Inflammatory macrophage treated with lipopolysaccharide for 4 hours (primary cell): ENCODE data around the gene CWC22.
"Not testable (repeated sequence)": the region's sequence is repeated elsewhere in the genome, so short reads cannot be mapped to it uniquely, and the experiment has no call there.

Experiments used
- DNase-seq: peaks from one replicate; pipeline ENCODE4 v3.0.0-alpha.2; 2020

CWC22 gene

DNA sequence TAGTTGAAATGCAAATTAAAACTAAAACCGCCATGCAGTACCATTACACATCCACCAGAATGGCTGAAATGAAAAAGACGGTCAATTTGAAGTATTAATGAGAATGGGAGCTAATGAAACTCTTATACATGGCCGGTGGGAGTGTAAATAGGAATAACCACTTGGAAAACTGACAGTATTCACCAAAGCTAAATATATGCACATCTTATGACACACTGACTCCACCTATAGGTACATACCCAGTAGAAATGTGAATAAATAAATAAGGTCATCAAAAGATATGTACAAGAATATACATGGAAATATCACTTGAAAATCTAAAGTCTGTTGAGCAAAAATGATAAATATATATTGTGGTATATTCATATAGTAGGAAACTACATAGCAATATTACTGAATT, 57.7 kb downstream of the CWC22 start:
- DNase-seq = no peak

DNA sequence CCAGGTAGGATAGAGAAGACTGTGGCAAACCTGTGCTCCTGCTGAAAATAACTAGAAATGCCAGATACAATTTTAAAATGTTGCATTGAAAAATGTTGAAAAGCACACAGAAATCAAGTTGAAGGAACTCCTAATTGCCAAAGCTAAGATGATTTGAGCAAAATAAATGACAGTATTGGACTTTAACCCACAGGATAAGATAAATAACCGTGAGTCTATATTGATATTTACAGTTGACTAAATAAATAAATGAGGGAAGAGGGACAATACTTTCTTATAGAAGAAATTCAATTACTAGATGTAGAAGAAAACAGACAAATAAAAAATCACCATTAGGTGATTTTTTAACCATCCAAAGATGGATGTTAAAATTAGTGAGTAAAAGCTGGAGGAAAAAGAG, 59.0 kb downstream of the CWC22 start:
- no peak for DNase-seq

DNA sequence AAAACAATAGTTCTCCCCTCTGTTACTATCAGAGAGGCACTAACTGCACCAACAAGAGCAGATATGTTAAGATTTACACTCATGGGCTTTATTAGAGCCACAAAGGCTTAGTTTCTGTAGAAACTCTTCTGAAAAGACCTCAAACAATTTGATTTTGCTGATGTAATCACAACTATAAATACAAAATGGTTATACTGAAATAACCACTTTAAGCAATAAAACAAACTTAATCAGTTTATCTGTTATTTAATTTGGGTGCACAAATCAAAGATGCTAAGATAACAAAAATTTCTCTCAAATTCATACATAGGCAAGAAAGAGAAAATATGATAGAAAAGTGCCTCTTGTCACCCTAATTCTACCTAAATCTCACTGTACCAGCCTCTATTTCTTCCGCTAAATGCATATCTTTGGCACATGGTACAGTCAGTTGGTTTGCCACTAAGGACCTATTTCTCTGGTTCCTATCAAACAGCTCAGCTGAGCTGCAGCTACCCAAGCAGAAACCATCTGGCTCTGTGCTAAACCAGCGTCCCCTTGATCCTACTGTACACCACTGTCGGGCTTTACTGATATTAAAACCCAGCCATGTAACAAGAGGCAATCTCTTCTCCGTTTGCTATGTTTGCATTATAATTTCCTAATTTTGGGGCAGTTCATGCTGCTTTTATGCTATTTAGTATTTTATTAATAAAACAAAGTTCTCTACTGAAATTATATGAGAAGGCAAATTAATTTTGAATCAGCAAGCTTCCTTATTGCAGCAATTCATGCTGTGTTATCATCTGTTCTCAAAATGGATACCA, 60.1 kb downstream of the CWC22 start:
- DNase-seq = no peak

DNA sequence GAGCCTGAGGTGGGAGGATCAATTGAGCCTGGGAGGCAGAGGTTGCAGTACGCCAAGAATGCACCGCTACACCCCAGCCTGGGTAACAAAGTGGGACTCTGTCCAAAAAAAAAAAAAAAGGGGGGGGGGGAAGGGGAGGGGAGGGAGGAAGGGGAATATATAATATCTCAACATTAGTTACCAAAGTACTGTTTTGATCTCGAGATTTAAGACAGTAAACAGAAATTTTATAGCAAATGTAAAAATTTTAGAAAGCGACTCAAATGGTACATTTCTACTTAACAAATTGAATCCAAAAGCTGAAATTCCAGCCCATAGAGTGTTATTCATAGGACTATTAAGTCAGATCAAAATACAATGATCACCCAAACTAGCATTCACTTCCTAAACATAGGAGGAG, 60.8 kb downstream of the CWC22 start:
- no peak for DNase-seq

DNA sequence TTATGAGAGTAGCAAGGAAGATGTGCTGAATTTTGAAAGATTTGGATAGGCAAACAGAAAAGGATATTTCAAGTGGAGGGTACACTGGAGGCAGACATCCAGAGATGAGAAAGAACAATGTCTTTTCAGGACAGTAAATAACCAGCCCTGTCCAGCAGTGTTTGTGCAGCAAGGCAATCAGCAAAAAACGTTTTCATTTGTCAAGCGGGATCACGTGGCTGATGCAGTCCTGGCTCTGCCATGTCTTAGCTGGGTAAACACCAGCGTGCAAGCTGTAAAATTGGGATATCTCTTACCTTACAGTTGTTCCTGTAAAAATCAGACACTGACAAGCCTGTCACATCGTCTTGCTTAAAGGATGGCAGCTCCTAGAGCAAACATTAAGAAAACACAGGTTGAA, 67.8 kb downstream of the CWC22 start:
- DNase-seq = no peak

DNA sequence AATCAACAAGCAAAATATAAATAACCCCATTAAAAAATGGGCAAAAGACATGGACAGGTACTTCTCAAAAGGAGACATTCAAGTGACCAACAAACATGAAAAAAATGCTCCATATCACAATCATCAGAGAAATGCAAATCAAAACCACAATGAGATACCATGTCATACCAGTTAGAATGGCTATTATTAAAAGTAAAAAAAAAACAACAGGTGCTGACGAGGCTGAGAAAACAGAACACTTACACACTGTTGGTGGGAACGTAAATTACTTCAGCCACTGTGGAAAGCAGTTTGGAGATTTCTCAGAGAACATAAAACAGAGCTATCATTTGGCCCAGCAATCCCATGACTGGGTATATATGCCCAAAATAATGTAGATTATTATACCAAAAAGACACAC, 69.1 kb downstream of the CWC22 start:
- no peak for DNase-seq

DNA sequence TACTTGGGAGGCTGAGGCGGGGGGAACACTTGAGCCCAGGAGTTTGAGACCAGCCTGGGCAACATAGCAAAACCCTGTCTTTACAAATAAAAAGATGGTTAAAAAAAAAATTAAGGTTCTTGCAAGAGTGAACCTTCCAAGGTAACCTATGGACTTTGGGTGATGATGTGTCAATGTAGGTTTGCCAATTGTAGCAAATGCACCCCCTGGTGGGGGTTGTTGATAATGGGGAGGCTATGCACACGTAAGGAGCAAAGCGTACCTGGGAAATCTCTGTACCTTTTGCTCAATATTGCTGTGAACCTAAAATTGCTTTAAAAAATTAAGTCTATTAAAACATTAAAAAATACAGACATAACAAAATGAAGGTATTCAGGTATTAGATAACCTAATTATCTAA, 70.4 kb downstream of the CWC22 start:
- DNase-seq = peak; percentile 3

DNA sequence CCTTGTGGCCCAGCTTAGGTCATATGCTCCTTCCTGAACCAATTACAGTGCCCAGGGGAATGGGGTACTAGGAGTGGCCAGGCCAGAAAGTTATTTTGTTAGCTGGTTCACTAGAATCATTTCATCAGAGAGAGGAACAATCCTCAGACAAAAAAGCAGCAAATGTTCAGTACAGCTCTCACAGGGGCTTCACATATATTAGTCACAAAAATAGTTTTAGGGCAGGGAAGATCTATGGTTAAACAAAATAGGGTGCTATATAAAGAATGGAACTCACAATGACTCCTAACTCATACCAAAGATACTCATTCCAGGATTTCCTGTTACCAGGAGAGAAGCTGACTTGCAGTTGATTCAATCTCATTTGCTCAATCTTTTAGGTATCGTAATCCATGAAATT, 71.0 kb downstream of the CWC22 start:
- DNase-seq = no peak

DNA sequence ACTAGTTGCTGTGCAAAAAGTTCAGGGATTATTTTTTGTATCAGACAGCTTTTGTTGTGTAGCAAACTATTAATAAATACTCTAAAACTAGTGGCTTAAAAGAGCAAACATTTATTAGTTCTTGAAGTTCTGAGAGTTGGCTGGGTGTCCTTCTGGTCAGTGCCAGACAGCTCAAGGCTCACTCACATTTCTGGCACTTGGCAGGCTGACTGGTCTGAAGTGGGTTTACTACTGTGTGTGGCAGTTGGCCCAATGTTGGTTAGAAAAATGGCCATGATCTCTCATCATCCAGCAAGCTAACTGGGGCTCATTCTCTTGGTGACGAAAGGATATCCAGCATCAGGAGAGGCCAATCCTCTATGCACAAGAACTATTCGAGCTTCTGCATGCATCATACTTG, 74.3 kb downstream of the CWC22 start:
- DNase-seq = no peak

DNA sequence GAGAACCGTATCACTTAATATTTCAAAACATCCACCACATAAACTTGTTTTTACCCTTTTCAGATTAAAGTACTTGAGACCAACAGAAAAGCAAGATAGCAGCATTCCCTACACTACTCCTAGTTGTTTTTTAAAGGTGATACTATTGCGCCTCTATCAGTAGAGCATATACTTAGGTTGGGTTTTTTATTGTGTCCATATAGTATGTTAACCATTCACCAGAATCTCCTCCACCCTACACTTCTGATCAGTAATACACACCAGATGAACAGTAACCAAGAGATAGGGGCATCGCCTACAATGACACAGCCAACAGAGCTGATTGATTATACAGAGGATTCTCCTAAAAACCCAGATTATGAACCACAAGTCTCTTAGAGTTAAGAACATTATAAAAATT, 75.6 kb downstream of the CWC22 start:
- DNase-seq = no peak

DNA sequence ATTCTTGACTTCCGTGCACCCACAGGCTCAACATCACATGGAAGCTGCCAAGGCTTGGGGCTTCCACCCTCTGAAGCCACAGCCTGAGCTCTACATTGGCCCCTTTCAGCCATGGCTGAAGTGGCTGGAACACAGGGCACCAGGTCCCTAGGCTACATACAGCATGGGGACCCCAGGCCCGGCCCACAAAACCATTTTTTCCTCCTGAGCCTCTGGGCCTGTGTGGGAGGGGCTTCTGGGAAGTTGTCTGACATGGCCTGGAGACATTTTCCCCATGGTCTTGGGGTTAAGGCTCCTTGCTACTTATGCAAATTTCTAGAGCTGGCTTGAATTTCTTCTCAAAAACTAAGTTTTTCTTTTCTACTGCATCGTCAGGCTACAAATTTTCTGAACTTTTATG, 77.1 kb downstream of the CWC22 start:
- not testable (repeated sequence) for DNase-seq

DNA sequence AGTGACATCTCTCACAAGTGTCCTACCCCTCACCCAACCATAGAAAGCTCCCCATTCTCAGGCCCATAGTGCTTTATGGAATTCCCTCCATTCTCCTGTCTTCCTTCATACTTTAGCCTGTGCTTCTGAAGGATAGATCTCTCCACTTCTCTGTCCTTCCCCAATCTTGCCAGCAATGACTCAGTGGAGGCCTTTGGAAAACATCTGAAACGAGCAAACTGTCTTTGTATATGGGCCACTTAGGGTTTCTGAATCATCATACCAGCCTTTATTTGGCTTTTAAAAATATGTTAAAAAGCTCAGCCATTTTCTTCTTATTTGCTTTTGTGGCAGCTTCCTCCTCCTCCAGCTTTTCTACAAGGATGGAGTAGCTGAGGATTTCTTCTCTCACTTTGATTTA, 80.1 kb downstream of the CWC22 start:
- no peak for DNase-seq

DNA sequence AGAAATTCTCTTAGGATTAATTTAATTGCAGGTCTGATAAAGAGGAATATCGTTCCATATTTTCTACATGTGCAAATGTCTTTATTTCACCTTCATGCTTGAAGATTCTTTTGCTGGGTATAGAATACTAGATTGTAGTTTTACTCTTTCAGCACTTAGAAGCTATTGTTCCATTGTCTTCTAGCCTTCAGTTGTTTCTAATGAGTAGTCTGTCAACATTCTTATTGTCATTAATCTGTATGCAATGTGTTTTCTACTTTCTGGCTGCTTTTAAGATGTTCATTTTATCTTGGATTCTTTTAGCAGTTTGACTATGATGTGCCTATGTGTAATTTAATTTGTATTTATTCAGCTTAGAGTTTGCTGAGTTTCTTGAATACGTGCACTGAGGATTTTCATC, 81.4 kb downstream of the CWC22 start:
- no peak for DNase-seq

DNA sequence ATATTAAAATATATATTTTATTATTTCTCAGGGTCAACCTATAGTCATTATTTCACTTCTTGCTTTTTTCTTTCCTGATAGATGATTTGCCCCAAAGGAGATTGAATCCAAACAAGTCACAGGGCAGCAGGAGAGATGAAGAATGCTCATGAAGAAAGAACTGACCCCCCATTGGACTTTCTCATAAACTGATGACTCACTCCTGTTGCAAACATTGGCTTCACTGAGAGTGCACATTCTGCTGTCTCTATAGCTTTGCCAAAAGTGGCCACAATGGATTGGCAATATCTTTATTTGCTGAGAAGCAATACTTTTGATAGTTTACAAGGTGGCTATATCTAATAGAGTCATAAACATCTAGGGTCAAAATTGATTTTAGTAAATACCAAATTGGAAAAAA, 89.8 kb downstream of the CWC22 start:
- no peak for DNase-seq

DNA sequence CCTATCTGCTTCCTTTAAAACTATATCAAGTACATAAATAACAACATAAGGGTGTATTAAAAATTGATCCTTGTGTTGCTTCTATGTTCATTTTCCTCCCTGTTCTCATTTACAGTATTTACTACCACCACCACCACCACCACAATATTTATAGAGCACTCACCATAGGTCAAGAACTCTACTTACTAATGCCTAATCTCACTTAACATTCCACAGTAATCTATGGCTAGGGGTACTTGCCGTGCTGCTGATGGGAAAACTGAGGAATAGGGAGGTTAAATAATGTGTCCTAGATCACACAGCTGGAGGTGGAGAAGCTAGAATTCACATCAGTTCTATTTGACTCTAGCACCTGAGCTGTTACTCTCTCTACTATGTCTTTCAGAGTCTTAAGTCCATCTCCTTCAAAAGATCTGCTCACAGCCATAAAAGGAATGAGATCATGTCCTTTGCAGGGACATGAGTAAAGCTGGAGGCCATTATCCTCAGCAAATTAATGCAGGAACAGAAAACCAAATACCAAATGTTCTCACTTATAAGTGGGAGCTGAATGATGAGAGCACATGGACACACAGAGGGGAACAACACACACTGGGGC, 91.6 kb downstream of the CWC22 start:
- DNase-seq = no peak

DNA sequence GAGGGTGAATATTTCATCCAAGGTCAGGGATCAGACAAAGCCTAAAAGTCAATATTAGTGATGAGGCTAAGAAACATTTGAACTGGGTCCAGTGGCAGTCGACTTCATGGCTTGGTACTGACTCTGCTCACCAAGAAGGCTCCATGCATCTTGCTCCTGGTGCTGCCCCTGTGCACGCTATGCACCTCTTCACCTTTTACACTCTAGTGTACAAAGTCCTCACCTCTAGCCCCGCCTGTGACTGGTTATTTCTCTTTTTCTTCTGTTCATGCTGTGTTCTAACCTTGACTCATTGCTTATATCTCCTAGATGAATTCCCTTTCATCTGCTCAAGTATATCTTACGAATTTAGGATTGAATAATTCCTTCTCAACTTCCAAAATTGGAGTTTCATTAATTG, 93.3 kb downstream of the CWC22 start:
- DNase-seq = no peak

DNA sequence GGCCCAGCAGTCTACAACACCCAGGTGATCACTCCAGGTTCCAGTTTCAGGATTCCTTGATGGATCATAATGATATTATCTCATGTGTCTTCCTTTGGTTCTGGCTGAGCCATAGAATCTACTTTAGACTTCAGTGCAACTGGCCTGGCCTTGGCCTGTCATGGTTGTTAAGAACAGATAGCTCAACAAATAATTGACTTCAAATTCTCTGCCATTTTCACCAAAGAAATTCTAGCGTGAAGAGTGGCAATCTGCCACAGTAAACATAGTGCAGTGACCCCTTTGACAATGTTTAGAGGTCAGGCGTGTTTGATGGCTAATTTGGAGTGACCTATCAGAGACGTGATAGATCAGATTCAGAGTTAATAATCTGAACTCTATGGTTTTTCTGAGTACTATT, 95.5 kb downstream of the CWC22 start:
- no peak for DNase-seq

DNA sequence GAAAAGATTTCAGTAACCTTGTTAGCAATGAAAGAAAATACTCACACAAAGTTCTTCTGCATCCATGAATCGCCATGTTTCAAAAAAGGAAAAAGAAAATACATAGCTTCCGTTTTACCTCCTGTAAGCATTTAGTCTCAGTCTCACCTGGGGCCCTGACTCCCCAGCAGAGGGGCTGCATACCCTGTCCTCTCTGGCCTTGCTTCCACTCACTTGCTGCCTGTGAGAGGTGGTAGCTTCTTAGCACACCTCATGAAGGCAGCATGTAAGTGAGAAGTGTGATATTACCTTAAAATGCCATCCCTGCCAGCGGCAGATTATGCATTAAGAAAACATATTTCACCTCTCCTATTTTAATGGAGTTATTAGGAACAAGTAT, 96.4 kb downstream of the CWC22 start:
- DNase-seq = no peak

DNA sequence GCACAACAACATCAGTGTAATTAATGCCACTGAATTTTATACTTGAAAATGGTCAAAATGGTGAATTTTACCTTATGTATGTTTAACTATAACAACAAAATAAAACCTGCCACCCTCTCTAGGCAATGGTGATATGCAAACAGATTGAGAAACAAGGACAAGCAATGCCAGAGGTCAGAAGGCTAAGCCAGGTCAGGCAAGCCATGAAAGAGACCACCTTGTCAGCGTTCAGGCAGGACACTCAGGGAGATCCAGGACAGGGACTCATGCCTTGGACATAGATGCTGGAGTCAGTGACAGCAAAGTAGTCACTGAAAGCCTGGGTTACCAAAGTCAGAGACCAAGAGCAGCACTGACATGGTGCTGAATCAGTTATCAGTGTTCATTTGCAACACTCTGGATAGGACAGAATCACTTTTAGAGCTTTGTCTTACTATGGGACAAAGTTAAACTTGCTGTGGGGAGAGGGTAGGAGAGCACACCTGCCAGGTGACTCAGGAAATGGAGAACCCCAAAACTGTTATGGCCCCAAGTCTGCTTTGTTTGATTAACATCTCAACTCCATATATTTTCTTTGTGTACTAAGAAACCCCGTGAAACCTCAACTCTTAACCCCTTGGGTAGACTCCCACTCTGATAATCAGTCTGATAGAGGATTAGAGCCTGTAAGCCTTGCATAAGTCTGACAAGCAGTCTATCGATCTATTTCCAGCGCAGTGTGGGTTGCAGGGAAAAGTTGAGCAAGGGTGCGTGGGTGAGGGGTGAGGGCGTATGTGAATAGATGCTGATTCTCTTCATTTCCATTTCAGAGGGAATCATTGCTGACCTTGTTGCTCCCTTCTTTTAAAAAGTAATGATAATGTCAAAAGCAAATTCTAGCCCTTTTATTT, 97.0 kb downstream of the CWC22 start:
- no peak for DNase-seq

DNA sequence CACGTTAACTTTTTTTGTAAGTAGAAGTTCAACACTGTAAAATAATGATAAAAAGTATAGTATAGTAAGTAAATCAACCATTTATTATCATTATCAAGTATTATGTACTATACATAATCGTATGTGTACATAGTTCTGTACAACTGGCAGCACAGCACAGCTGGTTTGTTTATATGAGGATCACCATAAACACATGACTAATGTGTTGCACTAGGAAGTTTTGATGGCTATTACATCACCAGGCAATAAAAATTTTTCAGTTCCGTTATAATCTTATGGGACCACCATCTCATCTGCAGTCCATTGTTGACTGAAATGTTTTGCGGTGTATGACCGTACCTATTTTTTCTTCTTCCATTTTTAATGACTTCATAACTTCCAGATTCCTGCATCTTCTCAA, 106.4 kb downstream of the CWC22 start:
- no peak for DNase-seq

DNA sequence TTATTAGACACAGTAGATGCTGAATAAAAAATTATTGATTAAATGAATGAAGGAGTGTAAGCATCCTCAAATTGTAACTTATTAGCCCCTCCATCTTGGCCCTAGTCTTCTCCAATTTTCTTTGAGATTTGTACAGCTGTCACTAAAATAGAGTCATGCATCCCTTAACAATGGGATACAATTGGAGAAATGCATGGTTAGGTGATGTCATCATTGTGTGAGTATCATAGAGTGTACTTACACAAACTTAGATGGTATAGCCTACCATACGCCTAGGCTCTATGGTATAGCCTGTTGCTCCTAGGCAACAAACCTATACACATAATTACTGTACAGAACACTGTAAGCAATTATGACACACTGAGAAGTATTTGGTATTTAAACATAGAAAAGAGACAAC, 107.4 kb downstream of the CWC22 start:
- no peak for DNase-seq

DNA sequence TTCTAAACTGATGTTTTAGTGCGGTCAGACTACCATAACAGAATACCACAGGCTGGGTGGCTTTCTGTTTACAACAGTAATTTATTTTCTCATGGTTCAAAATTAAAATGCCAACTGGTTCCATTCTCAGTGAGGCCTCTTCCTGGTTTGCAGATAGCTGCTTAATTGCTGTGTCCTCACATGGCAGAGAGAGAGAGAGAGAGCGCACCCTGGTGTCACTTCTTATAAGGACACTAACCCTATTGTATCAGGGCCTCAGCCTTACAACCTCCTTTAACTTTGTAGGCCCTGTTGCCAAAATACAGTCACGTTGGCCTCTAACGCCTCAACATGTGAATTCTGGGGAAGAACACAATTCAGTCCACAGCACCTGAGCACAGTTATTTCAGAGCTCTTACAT, 108.2 kb downstream of the CWC22 start:
- no peak for DNase-seq
